ACC112 (cell line): Measurements from ENCODE around the gene PTPRC.

Experiments used
- H2AFZ ChIP-seq: fragments of 200-600 bp; sonication (generic); one replicate; pipeline ENCODE4 v1.6.0; 2017; ENCODE audit warnings: antibody characterized with exemption, low read length; ENCODE audit not compliant: unreplicated experiment
- H3K27ac ChIP-seq: fragments of 200-600 bp; sonication (generic); 2 replicates; pipeline ENCODE4 v1.5.1; 2014; ENCODE audit warnings: low read depth, mild to moderate bottlenecking, antibody characterized with exemption, low read length, moderate library complexity
- H3K27me3 ChIP-seq: fragments of 200-600 bp; sonication (generic); 2 replicates; pipeline ENCODE4 v1.6.1; 2014; ENCODE audit warnings: mild to moderate bottlenecking, antibody characterized with exemption, low read length, moderate library complexity, mixed read lengths; ENCODE audit not compliant: insufficient read depth
- H3K36me3 ChIP-seq: fragments of 200-600 bp; sonication (generic); 2 replicates; pipeline ENCODE4 v1.6.1; 2016; ENCODE audit warnings: mild to moderate bottlenecking, antibody characterized with exemption, low read length, moderate library complexity, mixed read lengths; ENCODE audit not compliant: insufficient read depth
- H3K4me1 ChIP-seq: fragments of 200-600 bp; sonication (generic); one replicate; pipeline ENCODE4 v1.6.1; 2016; ENCODE audit warnings: low read length, mixed read lengths; ENCODE audit not compliant: insufficient read depth, unreplicated experiment, control insufficient read depth
- H3K4me3 ChIP-seq: fragments of 200-600 bp; sonication (generic); 2 replicates; pipeline ENCODE4 v1.5.1; 2014; ENCODE audit warnings: mild to moderate bottlenecking, low read depth, low read length
- H3K79me2 ChIP-seq: fragments of 200-600 bp; sonication (generic); one replicate; pipeline ENCODE4 v1.6.0; 2016; ENCODE audit warnings: low read length; ENCODE audit not compliant: control insufficient read depth, unreplicated experiment, insufficient read depth

The PTPRC gene

GRCh38 chr1:198656500-198656932 lies 17.7 kb downstream of the PTPRC start:
- Histone ChIP-seq H3K79me2 (no peaks in the 10 kb centered on the region), H2AFZ (peak overlapping the region; percentile 4), H3K4me1 (peaks cover 27% of the 10 kb centered on the region), H3K36me3 (no peaks in the 10 kb centered on the region), H3K4me3 (no peak overlapping the region), H3K27ac (peak overlapping the region; percentile 92), H3K27me3 (no peaks in the 10 kb centered on the region)

DNA sequence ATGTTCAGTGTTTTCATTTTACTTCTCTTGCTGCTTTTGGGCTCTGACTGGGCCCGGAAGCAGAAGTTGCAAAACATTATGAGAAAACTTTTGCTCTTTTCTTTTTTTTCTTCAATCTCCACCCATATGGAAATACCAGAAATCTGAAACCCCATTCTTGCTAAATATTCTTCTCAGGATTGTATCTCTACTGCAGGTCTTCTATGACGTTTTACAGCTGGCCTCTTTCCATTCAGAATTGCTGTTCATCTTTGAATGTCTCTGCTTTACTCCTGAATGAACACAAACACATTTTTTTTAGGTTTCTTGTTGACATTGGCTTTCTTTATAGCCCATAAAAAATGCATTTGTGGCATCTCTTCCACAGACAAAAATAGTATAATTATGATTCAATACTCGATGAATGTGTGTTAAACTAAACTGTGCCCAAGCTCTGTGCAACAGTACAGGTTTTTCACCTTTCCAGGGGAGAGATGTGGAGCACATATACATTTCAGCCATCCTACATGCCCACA lies 18.8 kb downstream of the PTPRC start:
- H3K79me2 ChIP-seq: no peaks in the 10 kb centered on the region
- H3K4me3 ChIP-seq: peak overlapping the region; percentile 57
- no peaks in the 10 kb centered on the region for H3K27me3 ChIP-seq
- H3K4me1 ChIP-seq: peaks cover 27% of the 10 kb centered on the region
- peak overlapping the region; percentile 92 for H3K27ac ChIP-seq
- no peaks in the 10 kb centered on the region for H3K36me3 ChIP-seq
- peak overlapping the region; percentile 82 for H2AFZ ChIP-seq

- H3K27me3 ChIP-seq: no peaks in the 10 kb centered on the region
- no peaks in the 10 kb centered on the region for H3K36me3 ChIP-seq
- peaks cover 23% of the 10 kb centered on the region for H3K4me1 ChIP-seq
- H3K27ac ChIP-seq: no peak overlapping the region
- H3K4me3 ChIP-seq: no peak overlapping the region
- no peak overlapping the region for H2AFZ ChIP-seq
- H3K79me2 ChIP-seq: no peaks in the 10 kb centered on the region
These were observed 21.8 kb downstream of the PTPRC start for GRCh38 chr1:198660341-198661261.

DNA sequence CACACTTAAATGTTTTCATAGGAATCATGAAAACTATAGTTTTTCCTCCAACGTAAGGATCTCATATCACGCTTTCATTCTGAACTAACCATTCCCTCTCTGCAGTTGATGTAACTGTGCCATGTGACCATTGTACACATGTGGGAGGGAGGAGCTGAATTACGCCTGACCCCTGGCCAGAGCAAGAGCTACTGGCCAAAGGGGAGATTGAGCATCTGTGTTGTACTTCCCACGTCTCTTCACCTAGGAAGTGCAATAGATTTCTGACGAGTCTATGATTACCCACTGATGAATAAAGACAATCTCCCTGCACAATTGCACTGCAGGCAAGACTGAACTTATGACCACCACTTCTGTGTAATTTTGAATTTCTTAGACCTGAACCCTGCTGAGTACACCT lies 24.0 kb downstream of the PTPRC start:
- no peaks in the 10 kb centered on the region for H3K27me3 ChIP-seq
- no peaks in the 10 kb centered on the region for H3K79me2 ChIP-seq

DNA sequence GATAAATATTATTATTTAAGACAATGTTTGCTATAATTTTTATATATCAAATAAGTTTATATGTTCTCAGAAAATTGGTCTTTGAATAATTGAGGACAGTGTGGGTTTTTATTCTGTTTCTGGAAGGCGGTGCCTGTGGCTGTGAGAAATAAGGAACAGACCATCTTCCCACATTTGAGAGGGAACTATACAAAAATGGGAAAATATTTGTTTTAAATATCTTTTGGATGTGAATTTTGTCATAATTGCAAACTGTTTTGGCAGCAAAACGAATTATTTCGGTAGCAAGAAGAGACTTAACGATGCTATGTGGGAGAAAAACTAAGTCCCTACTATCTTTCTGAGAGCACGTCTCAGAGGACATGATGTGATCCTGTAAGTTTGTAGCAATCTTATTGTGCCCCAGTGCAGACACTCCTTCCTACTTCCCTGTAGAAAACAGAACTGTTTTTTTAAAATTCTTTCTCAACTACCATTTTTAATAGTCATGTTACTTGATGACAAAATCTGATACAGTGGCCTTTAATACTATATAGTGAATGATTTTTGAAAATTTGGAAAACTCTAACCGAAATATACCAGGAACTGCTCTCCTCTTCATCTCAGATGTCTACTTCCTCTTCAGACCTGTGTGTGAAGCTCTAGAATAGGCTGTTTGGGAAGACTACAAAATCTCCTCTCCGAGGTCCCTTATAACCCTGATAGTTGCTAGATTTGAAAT lies 25.4 kb downstream of the PTPRC start:
- Histone ChIP-seq H3K36me3 (no peaks in the 10 kb centered on the region), H2AFZ (no peak overlapping the region), H3K4me1 (peaks cover 21% of the 10 kb centered on the region), H3K79me2 (no peaks in the 10 kb centered on the region), H3K4me3 (no peak overlapping the region), H3K27ac (no peak overlapping the region), H3K27me3 (no peaks in the 10 kb centered on the region)

More for the DNA sequence above, 24.0 kb downstream of the PTPRC start:
- Histone ChIP-seq H2AFZ (no peak overlapping the region), H3K27ac (no peak overlapping the region), H3K4me1 (peaks cover 19% of the 10 kb centered on the region), H3K36me3 (no peaks in the 10 kb centered on the region), H3K4me3 (no peak overlapping the region)

DNA sequence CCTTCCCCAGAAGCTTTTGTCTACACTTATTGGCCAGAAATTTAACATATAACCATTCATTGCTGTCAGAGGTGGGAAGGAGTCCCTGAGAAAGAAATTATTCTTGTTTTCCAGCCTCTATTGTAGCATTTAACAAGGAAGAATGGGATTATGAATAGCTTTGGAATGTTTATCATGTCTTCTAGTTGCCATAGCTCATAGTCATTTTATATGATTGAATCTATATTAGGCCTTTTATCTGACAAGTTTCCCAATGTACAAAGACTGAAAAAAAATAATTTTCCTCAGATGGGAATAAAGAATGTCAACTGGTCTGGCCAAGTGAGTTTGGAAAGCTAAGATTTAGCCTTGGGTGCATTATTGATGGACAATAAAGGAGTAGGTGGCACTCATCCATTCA lies 28.3 kb downstream of the PTPRC start:
- H3K4me3 ChIP-seq: no peak overlapping the region
- H2AFZ ChIP-seq: no peak overlapping the region
- no peaks in the 10 kb centered on the region for H3K36me3 ChIP-seq
- peaks cover 41% of the 10 kb centered on the region for H3K4me1 ChIP-seq
- no peaks in the 10 kb centered on the region for H3K79me2 ChIP-seq
- H3K27ac ChIP-seq: no peak overlapping the region
- H3K27me3 ChIP-seq: no peaks in the 10 kb centered on the region

- peaks cover 47% of the 10 kb centered on the region for H3K4me1 ChIP-seq
- no peak overlapping the region for H3K27ac ChIP-seq
- H3K79me2 ChIP-seq: no peaks in the 10 kb centered on the region
- H3K27me3 ChIP-seq: no peaks in the 10 kb centered on the region
- H3K4me3 ChIP-seq: no peak overlapping the region
- no peak overlapping the region for H2AFZ ChIP-seq
- no peaks in the 10 kb centered on the region for H3K36me3 ChIP-seq
These were observed 29.0 kb downstream of the PTPRC start for GRCh38 chr1:198667807-198668206.

- Histone ChIP-seq H3K27me3 (no peaks in the 10 kb centered on the region), H3K79me2 (no peaks in the 10 kb centered on the region), H3K4me3 (no peak overlapping the region), H2AFZ (no peak overlapping the region), H3K27ac (peak overlapping the region; percentile 73), H3K4me1 (peaks cover 49% of the 10 kb centered on the region), H3K36me3 (no peaks in the 10 kb centered on the region)
These were observed 30.3 kb downstream of the PTPRC start for GRCh38 chr1:198669023-198669698.

- peak overlapping the region; percentile 49 for H3K27ac ChIP-seq
- no peaks in the 10 kb centered on the region for H3K27me3 ChIP-seq
- no peak overlapping the region for H2AFZ ChIP-seq
- H3K79me2 ChIP-seq: no peaks in the 10 kb centered on the region
- H3K4me1 ChIP-seq: peaks cover 49% of the 10 kb centered on the region
- no peak overlapping the region for H3K4me3 ChIP-seq
- no peaks in the 10 kb centered on the region for H3K36me3 ChIP-seq
These were observed 30.9 kb downstream of the PTPRC start for GRCh38 chr1:198669771-198670170.

DNA sequence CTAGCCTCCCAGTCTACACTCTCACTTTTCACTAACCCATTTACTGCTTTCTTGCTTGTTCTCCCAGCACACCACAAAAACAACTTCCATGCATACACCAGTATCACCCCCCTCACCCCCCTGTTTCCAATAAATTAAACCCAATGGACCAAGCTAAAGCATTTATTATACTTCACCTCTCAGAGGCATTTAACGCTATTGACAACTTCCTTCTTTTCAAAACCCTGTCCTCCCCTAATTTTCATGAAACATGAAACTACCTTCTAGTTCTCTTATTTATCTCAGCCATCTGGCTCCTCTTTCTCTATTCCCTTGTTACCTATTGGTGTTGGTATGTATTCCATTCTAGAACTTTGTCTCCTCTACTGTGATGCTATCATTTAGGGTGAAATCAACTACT lies 32.3 kb downstream of the PTPRC start:
- H3K36me3 ChIP-seq: no peaks in the 10 kb centered on the region
- no peaks in the 10 kb centered on the region for H3K79me2 ChIP-seq
- H2AFZ ChIP-seq: no peak overlapping the region
- H3K4me3 ChIP-seq: no peak overlapping the region
- H3K27me3 ChIP-seq: no peaks in the 10 kb centered on the region
- no peak overlapping the region for H3K27ac ChIP-seq
- peaks cover 49% of the 10 kb centered on the region for H3K4me1 ChIP-seq
